ENCODE results near the gene XPR1.
A peak's percentile ranks its signal among the peaks of the same experiment; 100 is the strongest.

Gene XPR1

DNA sequence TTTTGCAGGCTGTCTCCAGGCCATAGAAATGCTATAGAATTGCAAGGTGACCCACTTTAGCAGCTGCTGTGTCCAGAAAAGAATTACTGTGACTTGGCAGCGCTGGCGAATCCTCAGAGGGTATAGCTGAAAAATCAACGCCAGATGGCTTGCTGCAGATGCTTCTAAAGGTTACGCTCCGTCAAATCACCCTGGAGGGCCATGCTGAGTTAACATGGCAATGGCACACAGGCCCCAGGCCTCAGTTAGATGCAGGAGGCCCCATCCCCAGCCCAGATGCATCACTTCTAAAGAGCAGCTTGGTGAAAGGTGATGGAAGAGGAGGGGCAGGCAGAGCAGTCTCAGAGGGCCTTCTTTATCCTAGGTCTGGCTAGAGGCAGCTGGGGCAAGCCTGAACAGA, 298.9 kb downstream of the XPR1 start:
- DNase-seq, result no peak
- intact Hi-C loops (cut with DNase I), result no loop called here

DNA sequence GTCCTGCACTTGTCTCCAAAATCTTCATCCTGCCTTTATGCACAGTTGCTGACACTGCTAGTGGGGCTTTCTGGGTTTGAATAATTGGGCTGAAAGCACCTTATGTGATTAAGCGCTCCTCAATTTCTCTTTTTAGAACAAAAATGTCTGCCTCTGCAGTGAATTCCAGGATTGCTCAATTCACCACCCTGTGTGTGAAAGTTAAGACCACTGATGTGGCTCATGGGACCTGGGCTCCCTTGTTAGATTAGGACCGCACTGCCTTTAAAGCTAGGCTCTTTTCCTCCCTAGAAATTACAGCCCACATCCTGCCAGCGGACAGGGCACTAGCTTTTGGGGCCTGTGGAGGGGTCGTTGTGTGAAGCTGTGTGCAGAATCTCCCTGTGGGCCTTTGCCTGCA, 299.7 kb downstream of the XPR1 start:
- no peak for DNase-seq
- intact Hi-C loops (cut with DNase I), result no loop called here

DNA sequence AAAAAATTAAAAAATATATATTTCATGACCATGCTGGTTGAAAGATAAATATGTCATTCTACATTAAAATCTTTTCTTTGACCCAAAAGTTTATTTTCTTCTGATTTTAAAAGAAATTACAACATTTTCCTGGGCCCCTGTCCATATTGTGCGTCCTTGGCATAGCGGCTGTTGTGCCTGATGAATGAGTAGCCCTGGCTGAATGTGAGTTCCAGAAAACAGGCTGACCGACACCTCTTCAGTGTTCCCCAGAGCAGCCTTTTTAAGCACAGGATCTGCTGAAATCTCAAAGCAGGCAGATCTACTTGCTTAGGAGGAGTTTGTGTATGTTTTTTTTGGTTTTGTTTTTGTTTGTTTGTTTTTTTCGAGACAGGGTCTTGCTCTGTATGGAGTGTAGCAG, 300.6 kb downstream of the XPR1 start:
- intact Hi-C loops (cut with DNase I), result no loop called here
- peak in 2 of 42 donors; percentile 30 to 59 for DNase-seq

DNA sequence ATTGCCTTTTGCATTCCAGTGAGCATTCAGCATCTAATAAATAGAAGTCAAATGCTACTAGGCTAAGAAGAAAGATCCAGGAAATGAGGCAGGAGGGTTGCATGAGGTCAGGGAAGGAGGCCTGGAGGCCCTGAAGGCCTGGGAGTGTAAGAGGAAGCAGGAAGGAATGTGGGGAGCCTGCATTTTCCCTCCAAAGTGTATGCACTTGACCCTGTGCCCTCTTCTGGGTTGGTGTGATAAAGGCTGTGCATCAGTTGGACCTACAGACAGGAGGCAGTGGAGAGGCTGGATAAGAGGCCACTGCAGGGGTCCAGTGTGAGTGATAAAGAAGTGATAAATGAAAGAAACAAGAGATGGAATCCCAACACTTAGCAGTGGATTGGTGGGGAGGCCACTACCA, 301.3 kb downstream of the XPR1 start:
- intact Hi-C loops (cut with DNase I), result no loop called here
- DNase-seq, result no peak

DNA sequence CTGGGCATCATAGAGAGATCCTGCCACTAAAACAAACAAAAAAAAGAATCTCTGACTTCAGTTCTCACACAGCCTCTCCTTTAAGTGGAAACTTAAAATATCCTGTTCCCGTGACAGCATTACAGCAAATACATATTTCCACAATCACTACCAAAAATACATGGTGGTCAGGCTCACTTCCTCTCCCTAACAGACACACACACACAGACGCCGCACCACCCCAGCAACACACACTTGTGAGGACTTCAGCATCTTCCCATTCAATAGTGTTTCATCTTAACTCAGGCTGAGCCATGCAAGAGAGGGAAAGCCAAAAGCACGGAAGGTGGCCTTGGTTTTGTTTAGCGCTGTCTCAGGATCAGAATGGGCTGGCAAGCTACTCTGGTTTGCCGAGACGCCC, 302.7 kb downstream of the XPR1 start:
- DNase-seq, result no peak
- intact Hi-C loops (cut with DNase I), result no loop called here

DNA sequence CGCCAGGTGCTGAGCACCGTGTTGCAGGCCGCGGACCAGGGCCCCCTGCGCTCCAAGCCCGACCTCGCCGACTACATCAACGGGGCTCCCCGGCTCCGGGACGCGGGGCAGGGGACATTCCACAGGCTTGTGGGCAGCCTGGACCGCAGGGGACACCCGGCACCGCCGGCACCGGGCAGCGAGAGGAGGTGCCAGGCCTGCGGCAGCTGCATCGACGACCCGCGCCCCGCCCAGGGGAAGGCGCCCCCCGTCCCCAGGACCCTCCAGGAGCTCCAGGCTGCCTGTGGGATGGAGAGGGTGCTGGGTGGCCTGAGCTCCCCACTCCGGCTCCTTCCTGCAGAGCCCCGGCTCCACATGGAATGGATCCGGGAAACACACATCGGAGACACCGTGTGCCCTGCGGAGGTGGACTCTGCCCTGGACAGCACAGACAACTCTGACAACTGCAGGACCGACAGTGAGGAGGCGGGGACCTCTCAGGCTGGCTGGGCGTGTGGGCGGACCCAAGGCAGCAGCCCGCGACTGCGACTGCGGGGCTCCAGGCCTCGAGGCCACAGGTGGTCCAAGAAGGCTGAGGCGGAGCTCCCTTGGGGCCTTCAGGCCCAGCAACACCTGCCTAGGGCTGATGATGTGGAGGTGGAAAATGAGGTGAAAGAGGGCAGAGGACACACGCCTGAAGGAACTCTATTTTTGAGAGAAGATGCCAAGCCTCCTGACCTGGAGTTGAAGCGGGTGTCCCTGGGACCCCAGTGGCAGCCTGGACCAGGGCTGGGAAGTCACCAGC, 303.7 kb downstream of the XPR1 start:
- DNase-seq, result no peak
- intact Hi-C loops (cut with DNase I), result no loop called here

DNA sequence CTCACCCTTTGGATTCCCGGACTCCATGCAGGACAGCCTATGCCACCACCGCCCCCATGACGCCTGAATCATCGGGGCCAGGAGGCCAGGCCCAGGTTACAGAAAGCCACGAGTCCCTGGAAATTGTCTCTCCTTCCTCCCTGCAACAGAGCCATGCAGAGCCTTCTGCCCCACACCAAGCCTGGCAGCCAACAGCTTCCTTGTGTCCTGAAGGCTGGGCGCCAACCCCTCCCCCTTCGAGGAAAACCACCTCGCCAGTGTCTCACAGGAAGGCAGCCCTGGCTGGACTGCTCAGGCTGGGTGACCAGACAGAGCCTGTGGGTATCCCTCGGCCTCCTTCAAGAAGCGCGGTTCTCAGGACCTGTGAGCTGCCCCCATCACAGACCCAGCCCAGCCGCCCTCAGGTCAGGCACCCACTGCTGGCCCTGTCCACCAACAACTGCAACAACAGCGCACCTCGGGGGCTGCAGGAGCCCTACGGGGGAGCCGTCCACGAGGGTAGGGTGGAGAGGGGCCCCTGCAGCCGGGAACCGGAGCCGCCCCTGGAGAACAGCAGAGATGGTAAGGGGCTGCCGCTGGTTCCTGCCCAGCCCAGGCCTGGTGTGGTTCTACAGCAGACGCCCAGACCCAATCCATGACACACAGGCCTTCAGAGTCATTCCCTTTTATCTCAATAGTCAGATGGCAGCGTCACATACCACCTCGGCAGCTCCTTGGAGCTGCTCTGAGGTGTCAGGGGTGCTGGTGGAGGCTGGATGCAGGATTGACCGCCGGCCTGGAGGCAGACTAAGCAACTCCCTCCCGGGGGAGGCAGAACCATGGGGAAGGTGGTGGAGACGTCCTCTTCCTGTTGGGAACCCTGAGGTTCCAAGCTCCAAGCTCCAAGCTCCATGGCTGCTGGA, 304.5 kb downstream of the XPR1 start:
- DNase-seq, result peak in 1 of 42 donors; percentile 17
- intact Hi-C loops (cut with DNase I), result no loop called here

DNA sequence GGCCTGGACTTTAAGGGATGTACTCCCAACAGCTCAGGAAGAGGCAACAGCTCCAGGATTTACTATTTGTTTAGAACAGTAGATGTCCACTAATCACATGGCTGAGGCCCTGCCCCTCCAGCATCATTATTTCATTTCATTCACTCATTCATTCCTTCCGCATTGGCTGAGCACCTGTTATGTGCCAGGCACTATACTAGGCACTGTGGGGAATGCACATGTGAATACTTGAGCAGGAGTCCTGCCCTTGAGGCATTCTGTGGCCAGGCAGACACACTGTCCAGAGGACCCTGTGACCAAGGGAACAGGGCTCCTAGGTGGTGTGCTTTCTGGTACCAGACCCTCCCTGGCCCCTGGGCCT, 305.2 kb downstream of the XPR1 start:
- intact Hi-C loops (cut with DNase I), result no loop called here
- DNase-seq, result no peak

DNA sequence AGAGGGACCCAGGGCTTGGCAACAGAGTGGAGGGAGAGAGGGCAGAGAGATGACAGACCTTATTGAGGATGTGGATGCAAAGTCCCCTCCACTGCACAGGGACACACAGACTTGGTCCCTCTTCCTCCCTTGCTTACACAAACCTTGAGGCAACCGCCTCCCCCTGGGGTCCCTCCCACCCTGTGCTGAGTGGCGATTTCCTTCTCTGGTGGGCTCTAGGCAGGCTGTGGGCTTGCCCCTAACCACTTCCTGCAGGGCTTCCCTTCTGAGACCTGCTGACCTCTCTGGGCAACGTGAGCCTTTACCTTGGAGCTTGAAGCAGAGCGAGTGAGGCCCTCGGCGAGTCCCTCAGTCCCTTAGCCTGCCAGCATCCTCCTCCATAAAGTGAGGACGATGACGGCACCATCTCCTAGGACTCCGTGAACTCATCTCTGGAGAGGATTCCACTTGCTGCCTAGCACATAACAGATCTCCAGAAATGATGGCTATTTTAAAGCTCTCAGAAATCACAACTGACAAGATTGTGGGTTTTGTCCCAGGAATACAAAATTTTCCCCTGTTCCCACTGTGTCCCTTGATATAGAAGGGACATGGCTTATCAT, 305.9 kb downstream of the XPR1 start:
- intact Hi-C loops (cut with DNase I), result no loop called here
- DNase-seq, result no peak

DNA sequence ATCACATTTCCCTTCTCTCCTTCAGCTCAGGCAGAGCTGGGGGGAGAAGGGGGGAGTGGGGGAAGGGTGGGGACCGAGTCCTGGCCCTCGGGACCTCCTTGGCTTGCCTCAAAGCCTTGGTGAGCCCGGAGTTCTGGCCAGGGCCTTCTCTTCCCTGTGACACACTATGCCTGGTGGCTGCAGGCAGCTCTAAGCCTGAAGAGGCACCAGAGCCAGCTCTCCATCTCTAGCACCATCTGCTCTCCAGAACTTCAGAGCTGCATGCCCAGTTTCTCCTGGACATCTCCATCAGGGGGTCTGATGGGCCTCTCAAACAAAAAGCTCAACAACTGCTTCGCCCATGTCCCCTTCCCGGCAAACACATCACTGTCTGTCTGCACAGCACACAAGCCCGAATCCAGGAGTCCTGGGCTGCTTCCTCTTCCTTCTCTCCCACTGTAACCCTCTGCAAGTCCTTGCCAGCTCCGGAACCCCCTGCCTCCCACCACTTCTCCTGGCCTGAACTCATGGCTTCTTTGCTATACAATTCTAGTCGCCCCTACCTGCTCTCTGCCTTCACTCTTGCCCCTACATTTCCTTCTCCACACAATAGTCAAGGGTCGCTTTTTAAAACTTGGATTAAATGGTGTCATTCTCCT, 307.4 kb downstream of the XPR1 start:
- intact Hi-C loops (cut with DNase I), result no loop called here
- no peak for DNase-seq

DNA sequence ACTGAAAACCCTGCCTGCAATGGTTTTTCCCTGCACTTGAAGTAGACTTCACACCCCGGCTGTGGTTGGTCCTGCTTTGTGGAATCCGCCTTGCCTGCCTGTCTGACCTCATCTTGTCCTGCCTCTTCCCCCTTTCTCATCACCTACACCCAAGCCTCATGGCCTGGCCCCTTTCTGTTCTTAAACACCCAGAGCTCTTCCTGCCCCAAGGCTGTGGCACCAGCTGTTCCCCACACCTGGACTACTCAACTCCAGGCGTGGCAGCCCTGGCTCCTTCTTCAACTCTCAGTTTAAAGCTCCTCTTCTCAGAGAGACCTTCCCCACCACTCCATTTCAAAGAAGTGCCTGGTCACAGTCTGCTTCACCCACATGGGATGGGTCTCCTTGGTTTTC, 307.9 kb downstream of the XPR1 start:
- no peak for DNase-seq
- intact Hi-C loops (cut with DNase I), result no loop called here
